ENCODE results near the gene SCAF1.

DNA sequence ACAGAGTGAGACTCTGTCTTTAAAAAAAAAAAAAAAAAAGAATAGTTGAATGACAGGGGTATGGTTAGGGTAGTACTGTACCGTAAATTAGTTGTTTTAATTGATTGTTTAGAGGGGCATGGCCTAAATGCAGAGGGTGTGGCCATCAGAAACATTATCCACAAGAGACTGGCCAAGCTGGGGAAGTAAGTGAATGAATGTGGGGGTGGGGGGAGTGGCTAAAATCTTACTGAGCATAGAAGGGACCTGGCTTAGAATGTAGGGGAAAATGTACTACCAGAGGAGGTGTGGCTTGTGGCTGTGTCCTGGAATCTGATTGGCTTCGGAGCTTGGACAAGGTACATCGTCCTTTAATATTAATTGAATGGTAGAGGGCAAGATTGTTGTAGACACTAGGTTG, 27.5 kb downstream of the SCAF1 start:
- TF ChIP-seq POLR2A (IDR thresholded peaks at IDR 0.05; ENCODE audit: low read depth, low read length) = no peak
- TF ChIP-seq TAF1 (IDR thresholded peaks at IDR 0.05; ENCODE audit: borderline replicate concordance, low read depth, low read length) = no peak

All from GM12892 (cell line).